ENCODE results near the gene RND1. TPM values are rescaled to one million over a fixed set of nuclear protein-coding genes. Genes with fewer than 3 reads are reported as not detected.
A peak's percentile ranks its signal among the peaks of the same experiment; 100 is the strongest.
"Not testable (repeated sequence)": the region's sequence is repeated elsewhere in the genome, so short reads cannot be mapped to it uniquely, and the experiment has no call there.

Gene RND1
- total RNA-seq, 1 donor from 2014 or later: 5.8 TPM

- peak; percentile 85 for DNase-seq (ENCODE audit: low spot score)
Observed at GRCh38 chr12:48868451-48868850, 2.8 kb upstream of the RND1 start.

GRCh38 chr12:48866052-48866711, 512 bp upstream of the RND1 start:
- no peak for DNase-seq (ENCODE audit: low spot score)

GRCh38 chr12:48863291-48863690, 2.4 kb downstream of the RND1 start:
- no peak for DNase-seq (ENCODE audit: low spot score)

GRCh38 chr12:48862760-48863159, 2.9 kb downstream of the RND1 start:
- DNase-seq (ENCODE audit: low spot score): no peak

- no peak for DNase-seq (ENCODE audit: low spot score)
Observed at GRCh38 chr12:48861111-48861510, 4.6 kb downstream of the RND1 start.

GRCh38 chr12:48860236-48860635, 5.4 kb downstream of the RND1 start:
- DNase-seq (ENCODE audit: low spot score): not testable (repeated sequence)

- DNase-seq (ENCODE audit: low spot score): no peak
Observed at GRCh38 chr12:48859607-48860006, 6.1 kb downstream of the RND1 start.

GRCh38 chr12:48858043-48858442, 7.6 kb downstream of the RND1 start:
- no peak for DNase-seq (ENCODE audit: low spot score)

- DNase-seq (ENCODE audit: low spot score): no peak
Observed at GRCh38 chr12:48857278-48857994, 8.2 kb downstream of the RND1 start.

- DNase-seq (ENCODE audit: low spot score): no peak
Observed at GRCh38 chr12:48856379-48856778, 9.3 kb downstream of the RND1 start.

GRCh38 chr12:48854932-48855331, 10.7 kb downstream of the RND1 start:
- DNase-seq (ENCODE audit: low spot score): not testable (repeated sequence)

- DNase-seq (ENCODE audit: low spot score): no peak
Observed at GRCh38 chr12:48854488-48854887, 11.2 kb downstream of the RND1 start.

- DNase-seq (ENCODE audit: low spot score): peak; percentile 96
Observed at GRCh38 chr12:48852734-48853688, 12.7 kb downstream of the RND1 start.

- DNase-seq (ENCODE audit: low spot score): peak; percentile 99
Observed at GRCh38 chr12:48851883-48852733, 13.6 kb downstream of the RND1 start, which contains the start of gene DDX23. DDX23 (minus strand) TSS chr12:48852163; CDS start chr12:48845782, 6,381 bp downstream.

- not testable (repeated sequence) for DNase-seq (ENCODE audit: low spot score)
Observed at GRCh38 chr12:48842021-48842420, 23.6 kb downstream of the RND1 start.

- no peak for DNase-seq (ENCODE audit: low spot score)
Observed at GRCh38 chr12:48838048-48838447, 27.6 kb downstream of the RND1 start.

GRCh38 chr12:48832321-48833060, 33.2 kb downstream of the RND1 start:
- DNase-seq (ENCODE audit: low spot score): no peak

- DNase-seq (ENCODE audit: low spot score): no peak
Observed at GRCh38 chr12:48831257-48831656, 34.4 kb downstream of the RND1 start.

- no peak for DNase-seq (ENCODE audit: low spot score)
Observed at GRCh38 chr12:48828841-48829575, 36.7 kb downstream of the RND1 start.

- no peak for DNase-seq (ENCODE audit: low spot score)
Observed at GRCh38 chr12:48828293-48828692, 37.4 kb downstream of the RND1 start.

Measured in umbilical cord (tissue), 2 donors.